GM19463 (cell line): ENCODE measurements around the gene TRIM10.
"Not testable (repeated sequence)": the region's sequence is repeated elsewhere in the genome, so short reads cannot be mapped to it uniquely, and the experiment has no call there.

ENCODE experiments used
- ATAC-seq: cut with Tn5 transposase; IDR thresholded peaks from one replicate; pipeline ENCODE4 v1.9.1; 2021; ENCODE audit warnings: mild to moderate bottlenecking, moderate library complexity; ENCODE audit not compliant: unreplicated experiment

TRIM10 gene

GRCh38 chr6:30154709-30155519 lies 6.1 kb downstream of the TRIM10 start:
- ATAC-seq = no peak

GRCh38 chr6:30154061-30154460 lies 7.0 kb downstream of the TRIM10 start:
- ATAC-seq = no peak

GRCh38 chr6:30152910-30153610 lies 8.0 kb downstream of the TRIM10 start:
- ATAC-seq = no peak

- no peak for ATAC-seq
These were observed 8.9 kb downstream of the TRIM10 start for GRCh38 chr6:30152016-30152673.

GRCh38 chr6:30151580-30151979 lies 9.4 kb downstream of the TRIM10 start:
- ATAC-seq = no peak

- no peak for ATAC-seq
These were observed 10.2 kb downstream of the TRIM10 start for GRCh38 chr6:30150671-30151395.

GRCh38 chr6:30149858-30150550 lies 11.0 kb downstream of the TRIM10 start:
- ATAC-seq = no peak

- no peak for ATAC-seq
These were observed 11.8 kb downstream of the TRIM10 start for GRCh38 chr6:30149234-30149633.

- ATAC-seq = no peak
These were observed 13.9 kb downstream of the TRIM10 start for GRCh38 chr6:30147096-30147495.

GRCh38 chr6:30145818-30146217 lies 15.2 kb downstream of the TRIM10 start:
- ATAC-seq = no peak

- no peak for ATAC-seq
These were observed 16.2 kb downstream of the TRIM10 start for GRCh38 chr6:30144811-30145210.

- no peak for ATAC-seq
These were observed 17.2 kb downstream of the TRIM10 start for GRCh38 chr6:30143780-30144179.

GRCh38 chr6:30142665-30143064 lies 18.3 kb downstream of the TRIM10 start:
- ATAC-seq = no peak

GRCh38 chr6:30140240-30140639 lies 20.8 kb downstream of the TRIM10 start:
- not testable (repeated sequence) for ATAC-seq

- no peak for ATAC-seq
These were observed 24.3 kb downstream of the TRIM10 start for GRCh38 chr6:30136570-30137286.

- no peak for ATAC-seq
These were observed 25.3 kb downstream of the TRIM10 start, which contains the start of gene TRIM40 for GRCh38 chr6:30135757-30136156. TSS of gene TRIM40 (plus strand) at chr6:30136140. CDS start at chr6:30137037, 897 bp downstream.

- no peak for ATAC-seq
These were observed 25.9 kb downstream of the TRIM10 start for GRCh38 chr6:30135147-30135546.

- ATAC-seq = no peak
These were observed 29.0 kb downstream of the TRIM10 start for GRCh38 chr6:30131947-30132497.
